Stimulated activated CD8-positive, alpha-beta memory T cell treated with anti-CD3 and anti-CD28 coated beads, Interleukin-7, amount 100 ng/mL, for 4 hours (primary cell): ENCODE results near the gene VTI1A.

Experiments used
- DNase-seq, 2 donors: peaks; one replicate each; pipeline ENCODE4 v3.0.0-alpha.2; 2020; ENCODE audit warnings: low read depth in 2 of 2

Gene VTI1A

GRCh38 chr10:112755446-112756234 is 308.6 kb downstream of the VTI1A start:
- no peak for DNase-seq

GRCh38 chr10:112756235-112756527 is 309.2 kb downstream of the VTI1A start:
- DNase-seq: no peak

GRCh38 chr10:112758961-112759360 is 311.9 kb downstream of the VTI1A start:
- DNase-seq: no peak

- DNase-seq: no peak
Measured at GRCh38 chr10:112759496-112759895, 312.5 kb downstream of the VTI1A start.

GRCh38 chr10:112761256-112761655 is 314.2 kb downstream of the VTI1A start:
- no peak for DNase-seq

GRCh38 chr10:112763916-112764520 is 317.0 kb downstream of the VTI1A start:
- DNase-seq: no peak

GRCh38 chr10:112765717-112766235 is 318.8 kb downstream of the VTI1A start:
- no peak for DNase-seq

- no peak for DNase-seq
Measured at GRCh38 chr10:112766636-112767035, 319.6 kb downstream of the VTI1A start.

GRCh38 chr10:112767156-112767555 is 320.1 kb downstream of the VTI1A start:
- DNase-seq: no peak

GRCh38 chr10:112768121-112768520 is 321.1 kb downstream of the VTI1A start:
- DNase-seq: no peak

GRCh38 chr10:112769081-112769480 is 322.1 kb downstream of the VTI1A start:
- no peak for DNase-seq

- DNase-seq: no peak
Measured at GRCh38 chr10:112769611-112770370, 322.8 kb downstream of the VTI1A start.

GRCh38 chr10:112771733-112772132 is 324.7 kb downstream of the VTI1A start:
- no peak for DNase-seq

GRCh38 chr10:112773783-112774182 is 326.8 kb downstream of the VTI1A start:
- DNase-seq: no peak

- DNase-seq: no peak
Measured at GRCh38 chr10:112774210-112774609, 327.2 kb downstream of the VTI1A start.

- DNase-seq: no peak
Measured at GRCh38 chr10:112774798-112775197, 327.8 kb downstream of the VTI1A start.

- no peak for DNase-seq
Measured at GRCh38 chr10:112775381-112775780, 328.4 kb downstream of the VTI1A start.

- DNase-seq: no peak
Measured at GRCh38 chr10:112775892-112776674, 329.1 kb downstream of the VTI1A start.

GRCh38 chr10:112778579-112778978 is 331.6 kb downstream of the VTI1A start:
- DNase-seq: no peak

- DNase-seq: no peak
Measured at GRCh38 chr10:112779025-112779770, 332.2 kb downstream of the VTI1A start.
